GM12878 (cell line): ENCODE results near the gene SERPINF2. TPM values are rescaled to one million over a fixed set of nuclear protein-coding genes. Genes with fewer than 3 reads are reported as not detected.

Experiments
- CBX5 ChIP-seq: sonication (generic); IDR thresholded peaks from 2 replicates; pipeline ENCODE4 v1.6.1; 2016; ENCODE audit warnings: low read depth, moderate library complexity, mild to moderate bottlenecking, inconsistent platforms
- FOXK2 ChIP-seq: fragments of 450-650 bp; IDR thresholded peaks from 2 replicates; pipeline ENCODE4 v1.6.1; 2017; ENCODE audit warnings: mild to moderate bottlenecking, moderate library complexity
- HCFC1 ChIP-seq: fragments of 150-350 bp; IDR thresholded peaks from 2 replicates; pipeline ENCODE4 v1.6.1; 2014; ENCODE audit warnings: low read length
- HDGF ChIP-seq: fragments of 450-650 bp; IDR thresholded peaks from 2 replicates; pipeline ENCODE4 v1.6.1; 2016; ENCODE audit warnings: antibody characterized with exemption
- NFIC ChIP-seq: IDR thresholded peaks from 2 replicates; pipeline ENCODE4 v1.6.1; 2012; ENCODE audit warnings: low read depth, mild to moderate bottlenecking, inconsistent platforms, low read length, moderate library complexity
- ZNF24 ChIP-seq: fragments of 450-650 bp; IDR thresholded peaks from 2 replicates; pipeline ENCODE4 v1.6.1; 2017; ENCODE audit warnings: antibody characterized with exemption, mild to moderate bottlenecking
- polyA plus RNA-seq, 11 experiments: library from polyadenylated mRNA; depleted of rRNA in 4 of 11; unstranded in 6 of 11; stranded (reverse) in 5 of 11; fragments of >200 nt; fragmentation: Nextera tagmentation in 4 of 11; fragmentation: Illumina TruSeq in 1 of 11; extraction: Ambion mirVana in 4 of 11; extraction: Trizol in 1 of 11; gene quantifications; 1 replicate in 1 of 11; 2 replicates in 10 of 11; pipeline versions ENCODE4 v1.2.1 to v1.2.3, GENCODE V29; 2011 to 2016; ENCODE audit warnings: inconsistent platforms in 2 of 11, missing spikeins in 2 of 11, low read depth in 1 of 11
- total RNA-seq, 4 experiments: library from RNA; depleted of rRNA in 3 of 4; stranded (reverse); fragments of >200 nt in 3 of 4; fragmentation: Illumina TruSeq in 1 of 4; extraction: Trizol in 1 of 4; gene quantifications; 2 replicates each; pipeline versions ENCODE4 v1.2.1 to v1.2.3, GENCODE V29; 2013 to 2021
- TF ChIP-seq, protein P1 (sequence below): fragments of 450-650 bp; IDR thresholded peaks from 2 replicates; pipeline ENCODE4 v1.6.1; 2016; ENCODE audit warnings: mild to moderate bottlenecking, moderate library complexity, borderline replicate concordance
- TF ChIP-seq, protein P2 (sequence below): IDR thresholded peaks from 2 replicates; pipeline ENCODE4 v1.6.1; 2012; ENCODE audit warnings: improper control_type of control experiment, low read depth, low read length; ENCODE audit not compliant: insufficient replicate concordance

The SERPINF2 gene
- total and polyA plus RNA-seq, 10 of the 15 experiments (the other 5 are each of a cell fraction or from before 2014, with no cell fraction given) = 0.04 to 0.21 (median 0.12) TPM; not detected in 6

DNA sequence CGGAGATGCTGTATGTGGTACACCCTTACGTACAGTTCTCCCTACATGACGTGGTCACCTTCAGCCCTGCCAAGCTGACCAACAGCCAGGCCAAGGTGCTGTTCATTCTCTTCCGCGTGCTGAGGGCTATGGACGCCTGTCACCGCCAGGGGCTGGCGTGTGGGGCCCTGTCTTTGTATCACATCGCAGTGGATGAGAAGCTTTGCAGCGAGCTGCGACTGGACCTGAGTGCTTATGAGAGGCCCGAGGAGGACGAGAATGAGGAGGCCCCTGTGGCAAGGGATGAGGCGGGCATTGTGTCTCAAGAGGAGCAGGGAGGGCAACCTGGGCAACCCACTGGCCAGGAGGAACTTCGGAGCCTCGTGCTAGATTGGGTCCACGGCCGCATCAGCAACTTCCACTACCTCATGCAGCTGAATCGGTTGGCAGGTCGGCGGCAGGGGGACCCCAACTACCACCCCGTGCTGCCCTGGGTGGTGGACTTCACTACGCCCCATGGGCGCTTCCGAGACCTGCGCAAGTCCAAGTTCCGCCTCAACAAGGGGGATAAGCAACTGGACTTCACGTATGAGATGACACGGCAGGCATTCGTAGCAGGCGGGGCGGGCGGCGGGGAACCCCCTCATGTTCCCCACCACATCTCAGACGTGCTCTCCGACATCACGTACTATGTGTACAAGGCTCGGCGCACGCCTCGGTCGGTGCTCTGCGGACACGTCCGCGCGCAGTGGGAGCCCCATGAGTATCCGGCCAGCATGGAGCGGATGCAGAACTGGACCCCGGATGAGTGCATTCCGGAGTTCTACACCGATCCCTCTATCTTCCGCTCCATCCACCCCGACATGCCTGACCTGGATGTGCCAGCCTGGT, 16.8 kb upstream of the SERPINF2 start (continued):
- TF ChIP-seq, protein P1, sequence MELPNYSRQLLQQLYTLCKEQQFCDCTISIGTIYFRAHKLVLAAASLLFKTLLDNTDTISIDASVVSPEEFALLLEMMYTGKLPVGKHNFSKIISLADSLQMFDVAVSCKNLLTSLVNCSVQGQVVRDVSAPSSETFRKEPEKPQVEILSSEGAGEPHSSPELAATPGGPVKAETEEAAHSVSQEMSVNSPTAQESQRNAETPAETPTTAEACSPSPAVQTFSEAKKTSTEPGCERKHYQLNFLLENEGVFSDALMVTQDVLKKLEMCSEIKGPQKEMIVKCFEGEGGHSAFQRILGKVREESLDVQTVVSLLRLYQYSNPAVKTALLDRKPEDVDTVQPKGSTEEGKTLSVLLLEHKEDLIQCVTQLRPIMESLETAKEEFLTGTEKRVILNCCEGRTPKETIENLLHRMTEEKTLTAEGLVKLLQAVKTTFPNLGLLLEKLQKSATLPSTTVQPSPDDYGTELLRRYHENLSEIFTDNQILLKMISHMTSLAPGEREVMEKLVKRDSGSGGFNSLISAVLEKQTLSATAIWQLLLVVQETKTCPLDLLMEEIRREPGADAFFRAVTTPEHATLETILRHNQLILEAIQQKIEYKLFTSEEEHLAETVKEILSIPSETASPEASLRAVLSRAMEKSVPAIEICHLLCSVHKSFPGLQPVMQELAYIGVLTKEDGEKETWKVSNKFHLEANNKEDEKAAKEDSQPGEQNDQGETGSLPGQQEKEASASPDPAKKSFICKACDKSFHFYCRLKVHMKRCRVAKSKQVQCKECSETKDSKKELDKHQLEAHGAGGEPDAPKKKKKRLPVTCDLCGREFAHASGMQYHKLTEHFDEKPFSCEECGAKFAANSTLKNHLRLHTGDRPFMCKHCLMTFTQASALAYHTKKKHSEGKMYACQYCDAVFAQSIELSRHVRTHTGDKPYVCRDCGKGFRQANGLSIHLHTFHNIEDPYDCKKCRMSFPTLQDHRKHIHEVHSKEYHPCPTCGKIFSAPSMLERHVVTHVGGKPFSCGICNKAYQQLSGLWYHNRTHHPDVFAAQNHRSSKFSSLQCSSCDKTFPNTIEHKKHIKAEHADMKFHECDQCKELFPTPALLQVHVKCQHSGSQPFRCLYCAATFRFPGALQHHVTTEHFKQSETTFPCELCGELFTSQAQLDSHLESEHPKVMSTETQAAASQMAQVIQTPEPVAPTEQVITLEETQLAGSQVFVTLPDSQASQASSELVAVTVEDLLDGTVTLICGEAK = no peak
- TF ChIP-seq, protein P2, sequence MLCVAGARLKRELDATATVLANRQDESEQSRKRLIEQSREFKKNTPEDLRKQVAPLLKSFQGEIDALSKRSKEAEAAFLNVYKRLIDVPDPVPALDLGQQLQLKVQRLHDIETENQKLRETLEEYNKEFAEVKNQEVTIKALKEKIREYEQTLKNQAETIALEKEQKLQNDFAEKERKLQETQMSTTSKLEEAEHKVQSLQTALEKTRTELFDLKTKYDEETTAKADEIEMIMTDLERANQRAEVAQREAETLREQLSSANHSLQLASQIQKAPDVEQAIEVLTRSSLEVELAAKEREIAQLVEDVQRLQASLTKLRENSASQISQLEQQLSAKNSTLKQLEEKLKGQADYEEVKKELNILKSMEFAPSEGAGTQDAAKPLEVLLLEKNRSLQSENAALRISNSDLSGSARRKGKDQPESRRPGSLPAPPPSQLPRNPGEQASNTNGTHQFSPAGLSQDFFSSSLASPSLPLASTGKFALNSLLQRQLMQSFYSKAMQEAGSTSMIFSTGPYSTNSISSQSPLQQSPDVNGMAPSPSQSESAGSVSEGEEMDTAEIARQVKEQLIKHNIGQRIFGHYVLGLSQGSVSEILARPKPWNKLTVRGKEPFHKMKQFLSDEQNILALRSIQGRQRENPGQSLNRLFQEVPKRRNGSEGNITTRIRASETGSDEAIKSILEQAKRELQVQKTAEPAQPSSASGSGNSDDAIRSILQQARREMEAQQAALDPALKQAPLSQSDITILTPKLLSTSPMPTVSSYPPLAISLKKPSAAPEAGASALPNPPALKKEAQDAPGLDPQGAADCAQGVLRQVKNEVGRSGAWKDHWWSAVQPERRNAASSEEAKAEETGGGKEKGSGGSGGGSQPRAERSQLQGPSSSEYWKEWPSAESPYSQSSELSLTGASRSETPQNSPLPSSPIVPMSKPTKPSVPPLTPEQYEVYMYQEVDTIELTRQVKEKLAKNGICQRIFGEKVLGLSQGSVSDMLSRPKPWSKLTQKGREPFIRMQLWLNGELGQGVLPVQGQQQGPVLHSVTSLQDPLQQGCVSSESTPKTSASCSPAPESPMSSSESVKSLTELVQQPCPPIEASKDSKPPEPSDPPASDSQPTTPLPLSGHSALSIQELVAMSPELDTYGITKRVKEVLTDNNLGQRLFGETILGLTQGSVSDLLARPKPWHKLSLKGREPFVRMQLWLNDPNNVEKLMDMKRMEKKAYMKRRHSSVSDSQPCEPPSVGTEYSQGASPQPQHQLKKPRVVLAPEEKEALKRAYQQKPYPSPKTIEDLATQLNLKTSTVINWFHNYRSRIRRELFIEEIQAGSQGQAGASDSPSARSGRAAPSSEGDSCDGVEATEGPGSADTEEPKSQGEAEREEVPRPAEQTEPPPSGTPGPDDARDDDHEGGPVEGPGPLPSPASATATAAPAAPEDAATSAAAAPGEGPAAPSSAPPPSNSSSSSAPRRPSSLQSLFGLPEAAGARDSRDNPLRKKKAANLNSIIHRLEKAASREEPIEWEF = no peak
- no peak for TF ChIP-seq HCFC1
- no peak for TF ChIP-seq NFIC
- no peak for TF ChIP-seq FOXK2
- TF ChIP-seq ZNF24 = no peak
- TF ChIP-seq CBX5 = no peak
- no peak for TF ChIP-seq HDGF
